Stimulated activated CD4-positive, alpha-beta T cell treated with anti-CD3 and anti-CD28 coated beads, Interleukin-12 subunit alpha, Interleukin-12 subunit beta, amount 100 ng/mL, for 4 hours (primary cell): ENCODE data around the gene GPR34.

Source experiments
- DNase-seq: peaks from one replicate; pipeline ENCODE4 v3.0.0-alpha.2; 2020

The GPR34 gene

GRCh38 chrX:41739871-41740270 lies 51.1 kb downstream of the GPR34 start:
- no peak for DNase-seq
